DND-41 (cell line): Measurements from ENCODE around the gene FHIT.

Source experiments
- ATAC-seq: fragments of 200-7000 bp; cut with Tn5 transposase; 3 replicates; pipeline ENCODE4 v1.9.1; 2021; ENCODE audit warnings: low read depth; ENCODE audit not compliant: insufficient read depth
- DNase-seq: peaks from one replicate; pipeline ENCODE4 v3.0.0-alpha.2; 2020
- H2AFZ ChIP-seq: 2 replicates; pipeline ENCODE4 v1.6.0; 2012; ENCODE audit warnings: low read depth, low read length
- H3K27ac ChIP-seq: 2 replicates; pipeline ENCODE4 v1.5.1; 2012; ENCODE audit warnings: low read length, inconsistent platforms
- H3K27me3 ChIP-seq: fragments of 200-600 bp; sonication (generic); 2 replicates; pipeline ENCODE4 v1.6.0; 2012; ENCODE audit warnings: low read length, mild to moderate bottlenecking, inconsistent platforms; ENCODE audit not compliant: insufficient read depth, poor library complexity
- H3K36me3 ChIP-seq: 2 replicates; pipeline ENCODE4 v1.5.1; 2012; ENCODE audit warnings: low read length, inconsistent platforms; ENCODE audit not compliant: insufficient read depth
- H3K4me1 ChIP-seq: 2 replicates; pipeline ENCODE4 v1.5.1; 2012; ENCODE audit warnings: mild to moderate bottlenecking, low read length; ENCODE audit not compliant: insufficient read depth
- H3K4me2 ChIP-seq: 2 replicates; pipeline ENCODE4 v1.6.0; 2012; ENCODE audit warnings: mild to moderate bottlenecking, moderate library complexity, low read length, inconsistent platforms; ENCODE audit not compliant: insufficient read depth
- H3K4me3 ChIP-seq, 2 experiments: fragments of 200-600 bp in 1 of 2; shearing (Covaris generic) in 1 of 2; 2 replicates each; pipeline ENCODE4 v1.5.1; 2012 to 2016; ENCODE audit warnings: inconsistent platforms in 2 of 2, low read length in 2 of 2, mild to moderate bottlenecking in 2 of 2, low read depth in 1 of 2, moderate library complexity in 1 of 2
- H3K79me2 ChIP-seq: 2 replicates; pipeline ENCODE4 v1.6.0; 2012; ENCODE audit warnings: low read length, inconsistent platforms; ENCODE audit not compliant: insufficient read depth
- H3K9ac ChIP-seq: 2 replicates; pipeline ENCODE4 v1.6.0; 2012; ENCODE audit warnings: low read depth, mild to moderate bottlenecking, inconsistent platforms, low read length, moderate library complexity
- H3K9me3 ChIP-seq: 2 replicates; pipeline ENCODE4 v1.5.1; 2012; ENCODE audit warnings: low read length, moderate library complexity, mild to moderate bottlenecking, inconsistent platforms; ENCODE audit not compliant: insufficient read depth, severe bottlenecking
- H4K20me1 ChIP-seq: 2 replicates; pipeline ENCODE4 v1.6.0; 2012; ENCODE audit warnings: low read length; ENCODE audit not compliant: insufficient read depth
- EZH2 ChIP-seq: IDR thresholded peaks from 3 replicates; pipeline ENCODE4 v1.6.1; 2012; ENCODE audit warnings: borderline replicate concordance, low read depth, mild to moderate bottlenecking, moderate library complexity, low read length, inconsistent platforms; ENCODE audit not compliant: severe bottlenecking
- TF ChIP-seq, protein P1 (sequence below): IDR thresholded peaks from 2 replicates; pipeline ENCODE4 v1.5.1; 2012; ENCODE audit warnings: borderline replicate concordance, low read length, moderate library complexity, mild to moderate bottlenecking; ENCODE audit not compliant: poor library complexity, severe bottlenecking; ENCODE audit errors: extremely low read depth

The FHIT gene

DNA sequence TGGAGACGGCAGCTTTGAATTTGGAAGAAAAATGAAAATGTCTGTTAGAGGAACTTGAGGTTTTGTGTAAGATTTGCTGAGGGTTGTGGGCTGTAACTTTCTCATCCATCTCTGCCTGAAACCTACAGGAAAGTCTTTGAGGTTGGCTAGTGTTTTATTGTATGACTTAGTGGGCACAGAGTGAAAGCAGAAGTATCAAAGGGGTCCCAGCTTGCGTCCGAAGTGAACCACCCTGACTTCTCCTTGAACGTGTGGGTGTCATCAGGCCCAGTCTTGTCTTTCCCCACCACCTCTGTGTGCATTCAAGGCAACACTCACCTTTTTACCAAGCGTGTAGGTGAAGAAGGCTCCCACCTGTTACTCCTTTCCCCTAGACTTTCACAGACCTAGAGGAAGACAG, 1519.3 kb downstream of the FHIT start:
- peak overlapping the region; percentile 68 for H3K27ac ChIP-seq
- H4K20me1 ChIP-seq, result no peaks in the 10 kb centered on the region
- H3K36me3 ChIP-seq, result no peaks in the 10 kb centered on the region
- peak; percentile 23 for DNase-seq
- ATAC-seq, result peak; percentile 50
- H3K4me2 ChIP-seq, result no peak overlapping the region
- TF ChIP-seq, protein P1, sequence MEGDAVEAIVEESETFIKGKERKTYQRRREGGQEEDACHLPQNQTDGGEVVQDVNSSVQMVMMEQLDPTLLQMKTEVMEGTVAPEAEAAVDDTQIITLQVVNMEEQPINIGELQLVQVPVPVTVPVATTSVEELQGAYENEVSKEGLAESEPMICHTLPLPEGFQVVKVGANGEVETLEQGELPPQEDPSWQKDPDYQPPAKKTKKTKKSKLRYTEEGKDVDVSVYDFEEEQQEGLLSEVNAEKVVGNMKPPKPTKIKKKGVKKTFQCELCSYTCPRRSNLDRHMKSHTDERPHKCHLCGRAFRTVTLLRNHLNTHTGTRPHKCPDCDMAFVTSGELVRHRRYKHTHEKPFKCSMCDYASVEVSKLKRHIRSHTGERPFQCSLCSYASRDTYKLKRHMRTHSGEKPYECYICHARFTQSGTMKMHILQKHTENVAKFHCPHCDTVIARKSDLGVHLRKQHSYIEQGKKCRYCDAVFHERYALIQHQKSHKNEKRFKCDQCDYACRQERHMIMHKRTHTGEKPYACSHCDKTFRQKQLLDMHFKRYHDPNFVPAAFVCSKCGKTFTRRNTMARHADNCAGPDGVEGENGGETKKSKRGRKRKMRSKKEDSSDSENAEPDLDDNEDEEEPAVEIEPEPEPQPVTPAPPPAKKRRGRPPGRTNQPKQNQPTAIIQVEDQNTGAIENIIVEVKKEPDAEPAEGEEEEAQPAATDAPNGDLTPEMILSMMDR, result no peak
- TF ChIP-seq EZH2, result no peak
- no peak overlapping the region for H3K4me3 ChIP-seq
- no peaks in the 10 kb centered on the region for H3K79me2 ChIP-seq
- H2AFZ ChIP-seq, result no peak overlapping the region
- H3K27me3 ChIP-seq, result no peaks in the 10 kb centered on the region
- no peaks in the 10 kb centered on the region for H3K9me3 ChIP-seq
- H3K4me1 ChIP-seq, result peaks cover 41% of the 10 kb centered on the region
- H3K9ac ChIP-seq, result no peak overlapping the region

DNA sequence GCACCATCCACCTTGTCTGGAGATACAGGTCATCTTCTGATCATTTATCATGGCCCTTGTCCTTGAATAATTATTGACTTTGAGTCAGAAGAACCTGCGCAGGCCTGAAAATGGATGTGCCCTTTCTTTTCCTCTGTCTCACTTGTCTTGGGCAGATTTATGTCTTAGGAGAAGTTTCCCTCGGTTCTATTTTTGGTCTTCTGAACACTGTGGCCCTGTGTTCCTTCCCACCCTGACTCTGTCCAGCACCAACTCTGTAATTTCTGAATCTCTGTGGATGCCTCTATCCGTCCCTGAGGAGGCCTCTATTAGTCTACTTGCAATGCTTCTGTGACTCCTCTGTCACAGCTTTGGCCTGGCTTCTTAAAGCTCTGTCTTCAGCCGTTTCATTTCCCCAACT, 1520.7 kb downstream of the FHIT start:
- TF ChIP-seq, protein P1, result no peak
- no peak for TF ChIP-seq EZH2
- H3K36me3 ChIP-seq, result no peaks in the 10 kb centered on the region
- DNase-seq, result no peak
- peaks cover 41% of the 10 kb centered on the region for H3K4me1 ChIP-seq
- H3K4me3 ChIP-seq, result no peak overlapping the region
- no peak overlapping the region for H3K27ac ChIP-seq
- H4K20me1 ChIP-seq, result no peaks in the 10 kb centered on the region
- H2AFZ ChIP-seq, result no peak overlapping the region
- no peaks in the 10 kb centered on the region for H3K27me3 ChIP-seq
- no peak overlapping the region for H3K9ac ChIP-seq
- H3K9me3 ChIP-seq, result no peaks in the 10 kb centered on the region
- H3K4me2 ChIP-seq, result no peak overlapping the region
- H3K79me2 ChIP-seq, result no peaks in the 10 kb centered on the region
- ATAC-seq, result no peak

DNA sequence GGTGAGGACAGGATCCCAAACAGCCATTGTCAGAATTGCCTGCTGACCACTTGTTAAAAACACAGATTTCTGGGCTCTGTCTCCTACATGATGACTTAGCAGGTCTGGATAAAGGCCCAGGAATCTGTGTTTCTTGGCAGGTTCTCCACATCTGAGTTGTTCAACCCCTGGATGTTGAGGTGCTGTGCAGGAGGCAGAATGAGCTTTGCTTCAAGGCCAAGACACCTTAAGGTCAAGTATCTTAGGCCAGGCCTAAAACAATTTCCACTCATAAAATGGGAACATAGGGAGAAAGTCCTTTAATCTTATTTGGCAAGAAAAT, 1522.7 kb downstream of the FHIT start:
- no peaks in the 10 kb centered on the region for H3K36me3 ChIP-seq
- H3K79me2 ChIP-seq, result no peaks in the 10 kb centered on the region
- no peaks in the 10 kb centered on the region for H3K9me3 ChIP-seq
- H3K4me2 ChIP-seq, result no peak overlapping the region
- H3K4me3 ChIP-seq, result no peak overlapping the region
- no peak for DNase-seq
- no peaks in the 10 kb centered on the region for H4K20me1 ChIP-seq
- TF ChIP-seq, protein P1, result no peak
- TF ChIP-seq EZH2, result no peak
- no peaks in the 10 kb centered on the region for H3K27me3 ChIP-seq
- H3K9ac ChIP-seq, result no peak overlapping the region
- no peak for ATAC-seq
- no peak overlapping the region for H2AFZ ChIP-seq
- H3K27ac ChIP-seq, result no peak overlapping the region
- peaks cover 29% of the 10 kb centered on the region for H3K4me1 ChIP-seq

DNA sequence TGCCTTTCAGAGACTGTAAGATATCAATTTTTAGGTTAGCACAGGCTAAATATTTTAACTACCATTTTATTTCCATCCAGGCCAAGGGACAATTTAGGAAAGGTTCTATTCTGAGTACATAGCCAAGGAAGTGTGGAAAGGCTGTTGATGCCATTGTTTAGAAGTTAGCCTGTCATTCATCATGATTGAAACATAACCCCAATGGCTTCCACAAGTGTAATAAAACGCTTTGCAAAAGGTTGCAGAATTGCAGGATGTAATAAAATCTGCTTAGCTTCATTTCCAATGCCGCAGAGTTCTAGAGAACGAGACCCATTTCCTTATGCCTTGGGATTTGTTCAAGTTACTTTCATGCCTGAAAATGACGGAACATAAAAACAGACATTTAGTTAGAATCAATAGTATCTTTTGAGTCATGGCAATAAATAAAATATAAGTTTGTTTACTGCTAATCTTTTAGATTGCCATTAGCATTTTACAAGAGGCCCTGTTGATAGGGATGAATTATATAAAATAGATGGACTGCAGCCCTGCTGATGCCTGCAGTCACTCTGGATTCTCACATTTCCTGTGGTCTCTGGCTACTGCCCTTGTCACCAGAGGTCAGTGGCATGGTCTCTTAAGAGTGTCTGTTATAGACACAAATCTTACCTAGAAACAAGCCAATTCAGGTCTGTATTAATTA, 1523.2 kb downstream of the FHIT start:
- no peaks in the 10 kb centered on the region for H3K36me3 ChIP-seq
- H3K9ac ChIP-seq, result no peak overlapping the region
- no peak overlapping the region for H3K27ac ChIP-seq
- H3K27me3 ChIP-seq, result no peaks in the 10 kb centered on the region
- no peak overlapping the region for H2AFZ ChIP-seq
- ATAC-seq, result no peak
- H3K9me3 ChIP-seq, result no peaks in the 10 kb centered on the region
- TF ChIP-seq EZH2, result no peak
- TF ChIP-seq, protein P1, result no peak
- H3K79me2 ChIP-seq, result no peaks in the 10 kb centered on the region
- no peak overlapping the region for H3K4me2 ChIP-seq
- H4K20me1 ChIP-seq, result no peaks in the 10 kb centered on the region
- no peak for DNase-seq
- peaks cover 24% of the 10 kb centered on the region for H3K4me1 ChIP-seq
- no peak overlapping the region for H3K4me3 ChIP-seq
